Fibroblast of lung (primary cell): ENCODE data around the gene OSBPL9.

Experiments
- CTCF ChIP-seq, 2 donors: IDR thresholded peaks in 1 of 2; conservative IDR thresholded peaks in 1 of 2; 1 replicate in 1 of 2; 2 replicates in 1 of 2; pipeline ENCODE4 v1.5.1; 2011 to 2012; ENCODE audit warnings: low read length in 2 of 2, control low read depth in 1 of 2, inconsistent platforms in 1 of 2, low read depth in 1 of 2, mild to moderate bottlenecking in 1 of 2
- EZH2 ChIP-seq: IDR thresholded peaks from 2 replicates; pipeline ENCODE4 v1.5.1; 2012; ENCODE audit warnings: low read length, control low read depth, mild to moderate bottlenecking; ENCODE audit errors: missing control alignments

- TF ChIP-seq CTCF (conservative IDR thresholded peaks at IDR 0.05 in 1 of 2, IDR thresholded peaks at IDR 0.05 in 1 of 2; ENCODE audit: low read depth in 1 of 2, low read length in 2 of 2) (no peak), EZH2 (no peak)
These were observed 46.8 kb downstream of the OSBPL9 start for GRCh38 chr1:51663721-51664120.
